HG03575 (cell line): ENCODE data around the gene LBH.
"Not testable (repeated sequence)": the region's sequence is repeated elsewhere in the genome, so short reads cannot be mapped to it uniquely, and the experiment has no call there.

Experiments used
- ATAC-seq: cut with Tn5 transposase; IDR thresholded peaks from one replicate; pipeline ENCODE4 v1.9.1; 2021; ENCODE audit not compliant: unreplicated experiment, insufficient number of reproducible peaks, low FRiP score; ENCODE audit errors: extremely low read depth

LBH gene

DNA sequence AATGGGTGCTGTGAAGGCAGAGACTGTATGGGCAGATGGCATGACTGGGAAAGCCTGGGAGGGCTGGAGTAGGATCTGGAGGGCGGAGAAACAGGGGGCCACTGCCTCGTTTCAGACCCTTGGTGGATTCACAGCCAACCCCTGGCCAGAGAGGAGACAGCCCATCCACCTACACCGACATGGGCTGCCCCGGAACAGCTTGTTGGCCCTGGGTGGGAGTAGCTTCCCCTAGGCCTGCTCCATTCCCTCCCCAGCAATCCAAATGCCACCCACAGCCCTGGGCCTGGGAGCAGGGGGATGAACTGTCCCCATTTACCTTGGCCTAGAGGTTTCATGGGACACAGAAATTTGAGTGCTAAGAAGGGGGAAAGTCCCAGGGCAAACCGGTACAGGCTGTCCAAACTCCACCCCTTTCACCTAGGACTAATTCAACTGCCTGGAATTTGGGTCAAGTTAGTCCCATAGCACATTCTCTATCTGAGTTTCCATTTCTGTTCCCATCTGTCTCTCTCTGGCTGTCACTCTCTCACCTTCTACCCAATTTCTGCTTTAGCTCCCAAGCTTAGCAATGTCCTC is 37.0 kb downstream of the LBH start:
- no peak for ATAC-seq

DNA sequence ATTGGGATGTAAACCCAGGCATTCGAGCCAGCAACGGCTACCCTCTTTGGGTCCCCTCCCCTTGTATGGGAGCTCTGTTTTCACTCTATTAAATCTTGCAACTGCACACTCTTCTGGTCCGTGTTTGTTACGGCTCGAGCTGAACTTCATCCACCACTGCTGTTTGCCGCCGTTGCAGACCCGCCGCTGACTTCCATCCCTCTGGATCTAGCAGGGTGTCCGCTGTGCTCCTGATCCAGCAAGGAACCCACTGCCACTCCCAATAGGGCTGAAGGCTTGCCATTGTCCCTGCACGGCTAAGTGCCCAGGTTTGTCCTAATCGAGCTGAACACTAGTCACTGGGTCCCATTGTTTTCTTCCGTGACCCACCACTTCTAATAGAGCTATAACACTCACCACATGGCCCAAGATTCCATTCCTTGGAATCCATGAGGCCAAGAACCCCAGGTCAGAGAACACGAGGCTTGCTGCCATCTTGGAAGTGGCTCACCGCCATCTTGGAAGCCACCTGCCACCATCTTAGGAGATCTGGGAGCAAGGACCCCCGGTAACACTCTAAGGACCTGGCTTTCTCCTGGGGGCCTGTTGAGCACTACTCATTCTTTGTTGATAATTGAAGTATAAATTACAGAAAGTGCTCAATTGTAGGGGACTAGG is 37.9 kb downstream of the LBH start:
- ATAC-seq = not testable (repeated sequence)

DNA sequence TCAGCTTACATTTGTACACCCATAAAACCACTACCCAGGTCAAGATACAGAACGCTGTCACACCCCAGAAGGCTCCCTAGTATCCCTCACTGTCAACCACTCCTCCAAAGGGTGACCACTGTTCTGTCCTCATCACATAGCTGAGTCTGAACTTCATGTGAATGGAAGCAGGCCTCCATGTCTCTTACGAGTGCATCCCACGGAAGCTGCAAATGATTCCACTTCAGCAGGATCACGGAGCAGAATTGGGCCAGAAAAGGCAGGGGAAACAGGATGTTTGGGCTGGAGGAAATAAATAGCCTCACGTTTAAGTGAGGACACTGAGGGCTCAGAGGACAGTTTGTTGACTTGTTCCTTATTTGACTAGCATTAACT is 38.4 kb downstream of the LBH start:
- ATAC-seq = no peak

DNA sequence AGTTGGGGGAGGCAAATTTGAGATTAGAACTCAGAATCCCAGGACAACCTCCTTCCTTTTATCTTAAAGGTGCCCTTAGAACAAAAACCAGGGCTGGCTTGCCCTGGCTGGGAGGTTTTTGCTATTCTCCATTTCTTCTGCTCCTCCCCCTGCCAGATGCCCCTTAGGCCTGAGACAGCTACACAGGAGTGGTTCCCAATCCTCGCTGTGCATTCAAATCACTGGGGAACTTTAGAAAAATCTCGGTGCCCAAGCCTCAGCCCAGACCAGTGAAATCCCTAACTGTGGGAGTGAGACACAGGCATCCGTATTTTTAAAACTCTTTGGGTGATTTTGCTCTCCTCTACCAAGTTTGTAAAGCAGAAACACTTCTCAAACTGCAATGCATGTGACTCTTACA is 38.8 kb downstream of the LBH start:
- no peak for ATAC-seq

DNA sequence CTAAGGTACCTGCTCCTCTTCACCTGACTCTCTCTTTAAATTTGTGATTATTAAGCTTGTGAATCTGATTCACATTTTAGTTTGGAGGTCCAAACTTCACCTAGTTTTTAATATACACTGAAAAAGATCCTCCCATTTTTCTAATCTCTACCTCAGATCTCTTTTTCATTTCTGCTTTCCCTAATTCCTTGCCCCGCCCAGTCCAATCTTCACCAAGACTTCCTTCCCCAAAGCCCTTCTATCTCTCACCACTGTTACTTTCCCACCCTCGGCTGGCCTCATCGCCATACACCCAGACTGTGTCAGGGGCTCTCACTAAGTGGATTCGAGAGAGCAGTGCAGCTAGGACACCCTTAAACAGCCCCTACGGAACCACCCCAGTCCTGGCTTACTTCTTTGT is 40.0 kb downstream of the LBH start:
- ATAC-seq = no peak

DNA sequence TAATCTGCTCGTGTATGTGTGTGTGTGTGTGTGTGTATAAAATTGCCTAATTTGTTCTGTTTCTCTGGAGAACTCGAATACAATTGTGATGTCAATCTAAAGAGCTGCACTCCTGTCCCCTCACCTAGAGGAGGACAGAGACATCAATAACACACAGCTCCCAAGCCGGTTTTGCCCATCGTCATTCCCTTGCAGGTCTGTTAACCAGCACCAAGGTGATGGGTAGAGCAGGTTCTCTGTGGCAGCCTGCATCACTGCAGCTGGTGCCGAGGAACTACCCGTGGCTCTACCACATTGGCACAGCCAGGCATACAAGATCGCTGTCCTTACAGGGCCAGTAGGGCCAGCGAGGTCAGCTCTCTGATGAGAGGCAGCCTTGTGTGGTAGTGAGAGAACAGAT is 41.0 kb downstream of the LBH start:
- ATAC-seq = no peak

DNA sequence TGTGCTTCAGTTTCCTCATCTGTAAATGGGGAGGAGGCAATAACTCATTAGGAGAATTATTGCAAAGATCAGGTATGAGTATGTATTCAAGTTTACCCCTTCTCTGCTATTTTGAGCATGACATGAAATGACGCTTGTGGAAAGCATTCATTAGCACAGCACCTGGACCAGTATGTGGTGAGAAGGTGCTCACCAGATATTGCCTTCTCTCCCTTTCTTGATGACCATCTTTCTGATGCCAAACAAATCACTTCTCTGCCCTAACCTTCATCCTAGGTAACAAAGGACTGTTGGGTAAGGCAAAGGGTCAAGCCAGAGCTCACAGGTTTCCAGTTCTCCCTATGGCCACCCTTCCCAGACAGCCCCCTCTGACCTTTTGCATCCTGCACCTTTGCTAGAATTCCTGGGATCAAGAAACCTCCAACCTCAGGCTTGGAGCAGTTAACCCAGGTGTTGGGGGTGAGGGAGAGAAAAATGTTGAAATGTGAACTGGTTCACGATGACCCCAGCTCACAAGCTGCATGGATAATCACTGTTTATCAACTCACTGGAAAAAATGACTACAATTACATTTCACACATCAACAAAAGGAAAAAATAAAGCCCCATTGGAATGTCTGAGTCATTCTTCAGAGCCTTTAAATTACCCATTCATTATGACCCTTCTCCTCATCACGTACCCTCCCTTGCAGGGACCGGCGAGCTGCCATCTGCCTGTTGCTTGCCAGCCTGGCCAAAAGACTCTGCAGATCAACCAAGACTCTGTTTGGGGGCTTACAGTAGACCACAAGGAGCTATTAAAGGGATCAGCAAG is 41.6 kb downstream of the LBH start:
- ATAC-seq = no peak

DNA sequence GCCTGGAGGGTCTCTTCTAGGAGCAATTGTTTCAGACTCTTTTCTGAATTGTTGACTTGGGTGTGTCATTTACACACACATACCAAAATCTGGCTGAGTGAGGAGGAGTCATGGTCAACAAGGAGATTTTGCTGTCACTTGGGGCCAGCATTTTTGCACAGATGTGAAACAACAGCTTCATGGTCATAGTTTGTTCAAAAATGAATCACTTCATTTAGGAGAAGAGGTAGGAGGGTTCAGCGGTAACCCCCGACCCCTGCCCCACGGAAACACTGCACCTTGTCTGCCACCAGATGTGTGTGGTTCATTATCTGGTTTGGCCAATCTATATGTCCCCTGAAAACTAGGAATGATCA is 42.2 kb downstream of the LBH start:
- ATAC-seq = no peak

DNA sequence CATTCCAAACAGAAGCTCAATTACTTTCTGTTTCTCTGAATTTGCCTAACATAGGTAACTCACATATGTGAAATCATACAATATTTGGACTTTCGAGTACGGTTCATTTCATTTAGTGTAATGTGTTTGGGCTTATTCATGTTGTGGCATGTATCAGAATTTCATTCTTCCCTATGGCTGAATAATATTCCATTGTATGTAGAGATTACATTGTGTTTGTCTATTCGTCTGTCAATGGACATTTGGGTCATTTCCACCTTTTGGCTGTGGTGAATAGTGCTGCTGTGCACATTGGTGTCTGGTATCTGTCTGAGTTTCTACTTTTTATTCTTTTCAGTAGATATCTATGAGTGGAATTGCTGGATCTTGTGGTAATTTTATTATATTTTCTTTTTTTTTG is 43.9 kb downstream of the LBH start:
- no peak for ATAC-seq

DNA sequence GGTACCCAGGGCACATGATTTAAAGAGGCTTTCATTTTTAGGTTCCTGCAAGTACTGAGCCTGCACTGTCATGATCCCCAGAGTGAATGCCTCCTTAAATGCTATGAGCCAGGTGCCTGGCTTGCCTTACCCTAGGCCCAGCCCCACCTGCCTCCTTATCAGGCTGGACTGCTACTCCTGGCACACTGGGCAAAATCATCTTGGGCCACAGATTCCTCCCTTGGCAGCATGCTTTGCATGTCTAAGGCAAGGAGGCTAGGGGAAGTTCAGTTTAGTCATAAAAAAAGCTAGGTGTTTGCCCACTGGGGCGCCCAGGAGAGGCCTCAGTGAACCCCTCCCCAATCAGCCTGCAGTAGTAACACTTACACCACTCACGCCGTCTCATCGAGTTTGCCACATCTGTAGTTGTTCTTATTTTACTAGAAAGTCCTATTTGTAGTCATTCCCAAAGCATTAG is 45.1 kb downstream of the LBH start:
- no peak for ATAC-seq

DNA sequence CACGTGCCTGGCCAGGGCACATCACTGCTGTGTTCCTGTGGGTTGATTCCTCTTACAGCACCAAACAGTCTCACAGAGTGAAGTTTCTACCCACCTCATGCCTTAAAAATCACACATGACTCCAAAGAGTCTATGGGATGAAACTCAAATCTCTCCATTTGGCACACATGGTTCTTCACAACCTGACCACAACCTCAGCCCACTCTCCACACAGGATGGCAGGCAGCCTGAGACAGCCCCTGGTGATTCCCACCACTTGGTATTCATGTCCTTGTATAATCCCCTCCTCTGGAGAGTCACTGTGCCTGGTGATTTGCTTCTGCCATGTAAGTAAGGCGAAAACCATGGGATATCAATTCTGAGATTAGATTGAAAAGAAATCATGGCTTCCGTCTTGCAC is 46.2 kb downstream of the LBH start:
- no peak for ATAC-seq

DNA sequence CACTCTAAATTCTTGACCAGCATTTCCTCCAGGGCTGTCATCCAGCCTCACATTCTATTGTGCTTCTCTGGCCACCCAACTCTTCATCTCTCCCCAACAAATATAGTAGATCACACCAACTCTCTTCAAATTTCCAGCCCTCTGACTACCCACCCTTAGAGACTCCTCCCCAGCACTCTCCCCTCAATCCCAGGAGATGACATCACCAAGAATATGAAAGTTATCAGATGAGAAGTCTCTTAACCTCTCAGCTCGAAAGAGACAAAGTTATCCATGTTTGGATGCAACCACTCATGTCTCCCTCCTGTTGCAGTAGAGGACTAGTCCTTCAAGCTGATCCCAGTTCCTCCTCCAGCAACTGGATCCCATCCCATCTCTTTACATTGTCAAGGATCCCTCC is 47.1 kb downstream of the LBH start:
- ATAC-seq = no peak

DNA sequence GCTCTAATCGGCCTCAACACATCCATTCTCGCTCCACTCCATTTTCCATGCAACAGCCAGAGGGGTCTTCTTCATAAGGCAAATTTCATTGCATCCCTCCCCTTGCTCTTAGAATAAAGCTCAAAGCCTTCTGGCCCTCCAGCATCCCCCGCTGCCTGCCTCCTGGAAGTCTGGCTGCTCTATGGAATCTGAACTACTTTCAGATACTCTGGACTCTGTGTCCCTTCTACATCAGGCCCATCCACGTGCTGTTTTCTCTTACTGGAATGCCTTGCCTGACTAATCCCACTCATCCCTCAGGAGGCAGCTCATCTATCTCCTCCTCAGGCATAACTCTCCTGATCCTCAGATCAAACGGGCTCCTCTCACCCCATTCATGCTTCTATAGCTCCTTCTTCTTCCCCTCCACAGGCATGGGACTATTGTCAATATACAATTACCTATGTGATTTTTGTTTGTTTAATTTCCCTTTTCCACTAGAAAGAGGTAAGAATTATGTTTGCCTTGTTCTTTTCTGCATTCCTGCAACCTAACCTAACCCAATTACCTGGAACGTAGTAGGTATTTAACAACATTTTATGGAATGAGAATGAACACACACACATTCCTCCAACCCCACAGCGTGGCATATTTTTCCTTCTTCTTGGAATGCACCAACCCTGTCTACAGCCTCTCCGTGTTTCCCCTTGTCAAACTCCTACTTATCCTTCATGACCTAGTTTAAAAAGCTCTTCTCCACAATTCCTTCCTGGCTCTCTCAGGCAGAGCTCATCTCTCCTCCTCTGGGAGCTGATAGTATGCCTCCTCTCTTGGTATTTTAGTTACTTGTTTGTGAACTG is 49.5 kb downstream of the LBH start:
- no peak for ATAC-seq

DNA sequence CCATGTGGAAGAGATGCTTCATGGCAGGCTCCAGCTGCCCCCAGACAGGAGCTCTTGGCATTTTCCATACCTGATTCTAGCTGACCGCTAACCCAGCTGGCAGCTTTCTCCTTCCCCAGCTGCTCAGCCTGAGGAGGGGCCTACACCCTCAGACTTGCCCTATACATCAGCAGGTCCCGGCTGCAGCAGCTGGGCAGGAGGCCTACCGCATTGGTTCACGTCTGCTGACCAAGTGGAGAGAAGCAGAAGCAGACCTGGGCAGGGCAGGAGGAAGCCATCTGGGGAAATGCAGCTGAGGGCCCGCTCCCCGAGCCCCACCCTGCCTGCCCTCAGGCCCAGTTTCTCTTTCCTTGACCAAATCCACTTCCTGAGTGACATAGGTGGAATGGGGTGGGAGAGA is 50.7 kb downstream of the LBH start:
- no peak for ATAC-seq

DNA sequence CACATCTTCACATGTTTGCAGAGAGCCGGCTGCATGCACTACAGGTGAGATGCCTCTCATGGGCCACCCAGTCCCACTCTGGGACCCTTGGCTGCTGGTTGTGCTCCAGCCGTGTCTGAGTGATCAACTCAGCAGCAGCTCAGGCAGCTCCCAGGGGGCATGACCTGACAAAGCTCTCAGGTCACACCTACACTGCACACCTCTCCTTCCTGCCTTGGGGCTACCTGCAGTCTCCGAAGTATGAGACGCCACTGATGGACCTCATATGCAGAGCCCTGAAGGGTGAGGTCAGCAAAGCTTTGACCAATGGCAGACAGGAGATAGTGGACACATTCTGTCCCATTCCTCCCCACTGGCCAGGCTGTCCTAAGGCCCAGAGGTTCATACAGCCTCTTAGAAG is 51.4 kb downstream of the LBH start:
- no peak for ATAC-seq

DNA sequence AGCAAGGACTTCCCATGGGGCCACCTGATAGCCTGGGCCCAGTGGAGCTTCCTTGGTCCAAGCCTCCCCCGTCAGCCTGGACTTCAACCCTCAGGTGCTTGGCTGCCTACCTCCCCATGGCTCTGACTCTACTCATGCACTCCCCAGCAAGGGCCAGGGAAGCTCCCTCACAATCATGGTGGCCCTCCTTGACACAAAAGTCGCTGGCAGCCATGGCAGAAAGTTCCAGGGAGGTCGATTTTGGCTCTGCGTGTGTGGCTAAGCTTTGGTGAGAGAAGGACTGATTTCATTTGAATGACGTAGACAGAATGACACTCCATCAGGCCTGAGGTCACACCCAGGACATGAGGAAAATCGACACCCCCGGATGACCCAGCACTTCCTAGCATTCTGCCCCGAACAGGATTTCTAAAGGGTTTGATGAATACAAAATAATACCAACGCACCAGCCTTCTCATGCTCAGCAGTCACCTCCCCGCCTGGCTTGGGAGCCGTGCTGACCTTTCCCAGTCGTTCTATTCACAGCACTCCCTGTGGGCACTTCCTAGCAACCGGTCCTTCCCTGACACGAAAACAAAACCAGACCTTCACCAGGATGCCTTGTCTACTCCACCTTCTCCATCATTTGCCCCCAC is 52.7 kb downstream of the LBH start:
- ATAC-seq = no peak

DNA sequence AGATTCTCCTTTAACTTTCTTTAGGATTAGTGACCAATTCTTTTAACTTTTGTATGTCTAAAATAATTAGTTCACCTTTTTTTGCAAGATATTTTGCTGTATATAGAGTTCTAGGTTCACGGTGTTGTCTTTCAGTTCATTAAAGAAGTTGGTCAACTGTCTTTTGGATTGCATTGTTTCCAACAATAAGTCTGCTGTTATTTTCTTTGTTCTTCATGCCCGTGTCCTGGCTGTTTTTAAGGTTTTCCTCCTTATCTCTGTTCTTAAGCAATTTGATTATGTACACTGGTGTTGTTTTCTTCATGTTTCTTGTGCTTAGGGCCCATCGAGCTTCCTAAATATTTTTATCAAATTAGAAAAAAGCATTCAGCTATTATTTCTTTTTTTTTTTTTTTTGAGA is 54.4 kb downstream of the LBH start:
- ATAC-seq = no peak

DNA sequence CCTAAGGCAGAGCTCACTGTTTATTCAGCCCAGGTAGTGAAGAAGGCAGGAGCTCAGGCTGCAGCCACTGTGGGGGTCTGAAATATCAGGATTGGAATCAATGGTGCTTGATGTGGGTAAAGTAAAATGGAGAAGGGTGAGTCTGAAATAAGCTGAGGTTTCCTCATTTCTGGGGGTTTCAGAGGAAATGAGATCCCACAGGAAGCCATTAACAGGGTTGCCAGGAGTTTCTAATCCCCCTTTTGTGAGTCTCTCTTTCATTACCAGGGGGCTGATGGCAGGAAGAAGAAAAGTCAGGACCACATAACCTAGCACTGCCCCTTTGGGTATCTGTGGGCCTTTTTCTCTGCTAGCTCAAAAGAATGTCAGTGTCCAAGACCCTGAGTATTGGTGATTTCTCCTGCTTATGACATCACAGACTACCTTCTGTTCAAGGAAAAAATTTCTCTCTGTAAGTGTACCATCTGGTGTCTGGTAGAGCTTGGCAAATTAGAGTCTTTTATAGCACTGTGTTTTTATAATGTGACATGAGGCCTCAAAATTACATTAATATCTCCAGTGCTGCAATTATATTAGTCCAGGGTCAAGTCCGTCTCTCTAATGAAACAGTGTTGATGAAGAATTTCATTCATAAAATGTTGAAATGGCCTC is 56.0 kb downstream of the LBH start:
- ATAC-seq = no peak
